ENCODE data around the gene CRIM1. TPM values are rescaled to one million over a fixed set of nuclear protein-coding genes. Genes with fewer than 3 reads are reported as not detected.
"Not testable (repeated sequence)": the region's sequence is repeated elsewhere in the genome, so short reads cannot be mapped to it uniquely, and the experiment has no call there.

Gene CRIM1
- total RNA-seq (2022) (270 and 292 TPM in 2 replicates), Bru-seq, nascent RNA (percentile 99 among the genes with signal in this experiment), BruChase-seq, experiment 1, labeled RNA remaining after a 2-hour chase (percentile 96 among the genes with signal in this experiment), BruChase-seq, experiment 2, labeled RNA remaining after a 6-hour chase (percentile 96 among the genes with signal in this experiment)
- long read RNA-seq, full-length matches to known transcripts = 11 of 77 reads
- long read RNA-seq, partial matches to known transcripts = 14 of 77 reads
- long read RNA-seq, other reads (novel, unspliced or antisense) = 52 of 77 reads

DNA sequence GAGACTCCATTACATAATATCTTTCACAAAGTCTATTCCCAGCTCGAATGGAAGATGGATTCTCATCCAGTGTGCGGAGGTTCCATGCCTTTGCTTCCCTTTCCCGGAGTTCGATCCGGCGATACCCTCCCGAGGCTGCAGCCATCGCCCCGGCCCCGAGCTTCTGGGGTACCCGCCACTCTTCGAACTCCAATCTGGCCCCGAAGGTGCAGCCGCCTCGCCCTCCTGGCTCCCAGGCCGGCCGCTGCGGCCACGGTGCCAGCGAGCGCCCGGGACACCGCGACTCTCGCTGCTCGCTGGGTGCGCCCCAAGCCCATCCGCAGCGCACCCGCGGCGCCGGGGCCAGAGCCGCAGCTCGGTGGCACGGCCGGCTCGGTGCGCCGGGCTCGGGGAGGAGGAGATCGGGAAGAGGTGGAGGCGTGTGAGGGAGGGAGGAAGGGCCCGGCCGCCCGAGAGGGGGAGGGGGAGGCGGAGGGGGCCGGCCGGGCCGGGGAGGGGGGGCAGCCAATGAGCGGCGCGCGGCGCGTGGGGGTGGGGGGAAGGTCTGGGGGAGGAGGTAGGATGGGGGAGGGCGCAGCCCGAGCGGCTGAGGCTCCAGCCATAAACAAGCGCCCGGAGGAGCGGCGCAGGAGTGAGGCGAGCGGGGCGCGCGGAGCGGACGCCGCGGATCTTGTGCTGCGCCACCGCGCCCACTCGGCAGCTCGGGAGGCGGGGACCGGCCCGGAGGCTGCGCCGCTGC lies at the start of gene CRIM1:
Gene CRIM1, plus strand, starts transcription at position 628 of the 739 bp plus-strand sequence. CDS start 515 bp downstream, outside the sequence.
- ChIA-PET POLR2A (interaction anchor here (0.5 to 1.3 kb wide), 5 partner anchors 16 to 242 kb away, joined by 3 to 5 read pairs (median 3); no protein-coding TSS in a partner anchor), CTCF (interaction anchor here (0.6 to 3.0 kb wide), 6 partner anchors 17 to 276 kb away, joined by 3 to 18 read pairs (median 4); no protein-coding TSS in a partner anchor)
- Histone ChIP-seq H3K4me3 (ENCODE audit: low read depth, low read length) (peak within 1 kb of the TSS; percentile 97), H3K9me3 (no peaks in the 10 kb centered on the region), H3K36me3 (ENCODE audit: control insufficient read depth, insufficient read depth, low read length) (no peaks in the 10 kb centered on the region), H3K4me1 (peaks cover 48% of the 10 kb centered on the region), H3K27me3 (replicated peaks; ENCODE audit: control insufficient read depth, insufficient read depth, low read length) (no peaks in the 10 kb centered on the region)
- intact Hi-C loops (cut with micrococcal nuclease; ENCODE audit: unreplicated experiment) = loop anchor here (10.0 kb wide), 1 partner anchor 429 kb away; no protein-coding TSS in a partner anchor
- H3K9me3 Mint-ChIP-seq (ENCODE audit: unreplicated experiment) = no peaks in the 10 kb centered on the region
- BruUV-seq (replicated peaks) = no TSS peak
- peaks cover 56% of the 10 kb centered on the region for H3K4me1 Mint-ChIP-seq (ENCODE audit: low read depth, unreplicated experiment)
- H3K27me3 Mint-ChIP-seq (ENCODE audit: insufficient read depth, unreplicated experiment) = no peaks in the 10 kb centered on the region
- H3K4me3 Mint-ChIP-seq (ENCODE audit: unreplicated experiment) = peak within 1 kb of the TSS; percentile 97
- TF ChIP-seq, protein P1, sequence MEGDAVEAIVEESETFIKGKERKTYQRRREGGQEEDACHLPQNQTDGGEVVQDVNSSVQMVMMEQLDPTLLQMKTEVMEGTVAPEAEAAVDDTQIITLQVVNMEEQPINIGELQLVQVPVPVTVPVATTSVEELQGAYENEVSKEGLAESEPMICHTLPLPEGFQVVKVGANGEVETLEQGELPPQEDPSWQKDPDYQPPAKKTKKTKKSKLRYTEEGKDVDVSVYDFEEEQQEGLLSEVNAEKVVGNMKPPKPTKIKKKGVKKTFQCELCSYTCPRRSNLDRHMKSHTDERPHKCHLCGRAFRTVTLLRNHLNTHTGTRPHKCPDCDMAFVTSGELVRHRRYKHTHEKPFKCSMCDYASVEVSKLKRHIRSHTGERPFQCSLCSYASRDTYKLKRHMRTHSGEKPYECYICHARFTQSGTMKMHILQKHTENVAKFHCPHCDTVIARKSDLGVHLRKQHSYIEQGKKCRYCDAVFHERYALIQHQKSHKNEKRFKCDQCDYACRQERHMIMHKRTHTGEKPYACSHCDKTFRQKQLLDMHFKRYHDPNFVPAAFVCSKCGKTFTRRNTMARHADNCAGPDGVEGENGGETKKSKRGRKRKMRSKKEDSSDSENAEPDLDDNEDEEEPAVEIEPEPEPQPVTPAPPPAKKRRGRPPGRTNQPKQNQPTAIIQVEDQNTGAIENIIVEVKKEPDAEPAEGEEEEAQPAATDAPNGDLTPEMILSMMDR (IDR thresholded peaks at IDR 0.05; ENCODE audit: insufficient read depth in 1 of 2, low read depth in 1 of 2, low read length in 1 of 2, severe bottlenecking in 1 of 2, unreplicated experiment in 1 of 2) = no peak
- peak; percentile 89 to 91 for DNase-seq
- peaks cover 53% of the 10 kb centered on the region for H3K36me3 Mint-ChIP-seq (ENCODE audit: insufficient read depth, unreplicated experiment)
- peak within 1 kb of the TSS; percentile 93 for H3K27ac Mint-ChIP-seq (ENCODE audit: unreplicated experiment)

GRCh38 chr2:36307441-36307840 lies 48.1 kb upstream of the CRIM1 start:
- Histone ChIP-seq H3K4me1 (no peaks in the 10 kb centered on the region), H3K9me3 (peaks cover 5% of the 10 kb centered on the region; the same call in 1 of the 2 replicates), H3K36me3 (ENCODE audit: control insufficient read depth, insufficient read depth, low read length) (no peaks in the 10 kb centered on the region), H3K4me3 (ENCODE audit: low read depth, low read length) (no peak overlapping the region), H3K27me3 (replicated peaks; ENCODE audit: control insufficient read depth, insufficient read depth, low read length) (no peaks in the 10 kb centered on the region)
- ChIA-PET CTCF (no interaction called here), POLR2A (no interaction called here)
- DNase-seq = no peak
- Mint-ChIP-seq H3K27me3 (ENCODE audit: insufficient read depth, unreplicated experiment) (peaks cover 13% of the 10 kb centered on the region), H3K9me3 (ENCODE audit: unreplicated experiment) (peaks cover 20% of the 10 kb centered on the region), H3K36me3 (ENCODE audit: insufficient read depth, unreplicated experiment) (no peaks in the 10 kb centered on the region), H3K4me1 (ENCODE audit: low read depth, unreplicated experiment) (no peaks in the 10 kb centered on the region), H3K4me3 (ENCODE audit: unreplicated experiment) (no peak overlapping the region), H3K27ac (ENCODE audit: unreplicated experiment) (no peak overlapping the region)
- intact Hi-C loops (cut with micrococcal nuclease; ENCODE audit: unreplicated experiment) = no loop called here
- no TSS peak for BruUV-seq (replicated peaks)
- TF ChIP-seq, protein P1 (IDR thresholded peaks at IDR 0.05; ENCODE audit: insufficient read depth in 1 of 2, low read depth in 1 of 2, low read length in 1 of 2, severe bottlenecking in 1 of 2, unreplicated experiment in 1 of 2) = no peak

- CTCF ChIA-PET; BruUV-seq (replicated peaks); POLR2A ChIA-PET: not testable (repeated sequence)
These were observed 45.1 kb upstream of the CRIM1 start for GRCh38 chr2:36310444-36310843.

More at GRCh38 chr2:36310444-36310843, 45.1 kb upstream of the CRIM1 start:
- DNase-seq; H3K27me3 ChIP-seq (replicated peaks; ENCODE audit: control insufficient read depth, insufficient read depth, low read length); H3K4me1 ChIP-seq; H3K4me3 Mint-ChIP-seq (ENCODE audit: unreplicated experiment); H3K4me1 Mint-ChIP-seq (ENCODE audit: low read depth, unreplicated experiment); H3K36me3 ChIP-seq (ENCODE audit: control insufficient read depth, insufficient read depth, low read length); H3K4me3 ChIP-seq (ENCODE audit: low read depth, low read length); H3K9me3 ChIP-seq; H3K27ac Mint-ChIP-seq (ENCODE audit: unreplicated experiment); intact Hi-C loops (cut with micrococcal nuclease; ENCODE audit: unreplicated experiment); H3K36me3 Mint-ChIP-seq (ENCODE audit: insufficient read depth, unreplicated experiment): not testable (repeated sequence)
- Mint-ChIP-seq H3K27me3 (ENCODE audit: insufficient read depth, unreplicated experiment) (peaks cover 17% of the 10 kb centered on the region), H3K9me3 (ENCODE audit: unreplicated experiment) (peaks cover 20% of the 10 kb centered on the region)

Measured in Caco-2 (cell line).